CD14-positive monocyte (primary cell): ENCODE results near the gene CTSD. TPM values are rescaled to one million over a fixed set of nuclear protein-coding genes. Genes with fewer than 3 reads are reported as not detected.

ENCODE experiments used
- DNase-seq, 3 donors: peaks; one replicate each; pipeline ENCODE4 v3.0.0-alpha.2; 2011 to 2022
- H2AFZ ChIP-seq: 2 replicates; pipeline ENCODE4 v1.6.0; 2012; ENCODE audit warnings: mild to moderate bottlenecking, low read depth, low read length, inconsistent platforms; ENCODE audit not compliant: insufficient read depth, poor library complexity, severe bottlenecking
- H3K27ac ChIP-seq, 2 donors: 1 replicate in 1 of 2; 2 replicates in 1 of 2; pipeline ENCODE4 v1.5.1; 2012 to 2013; ENCODE audit warnings: low read length in 2 of 2, control low read depth in 1 of 2, inconsistent platforms in 1 of 2, low read depth in 1 of 2, mild to moderate bottlenecking in 1 of 2
- H3K27me3 ChIP-seq, 2 donors: one replicate each; pipeline versions ENCODE4 v1.6.0 to v1.6.1; 2011 to 2013; ENCODE audit warnings: low read length in 2 of 2; ENCODE audit not compliant: control insufficient read depth in 2 of 2, insufficient read depth in 2 of 2
- H3K36me3 ChIP-seq, 2 donors: replicated peaks in 1 of 2; 1 replicate in 1 of 2; 2 replicates in 1 of 2; pipeline versions ENCODE4 v1.5.1 to v1.6.1; 2012 to 2013; ENCODE audit warnings: low read length in 2 of 2, control low read depth in 1 of 2, inconsistent platforms in 1 of 2, mild to moderate bottlenecking in 1 of 2; ENCODE audit not compliant: insufficient read depth in 2 of 2, control insufficient read depth in 1 of 2
- H3K4me1 ChIP-seq, 2 donors: 1 replicate in 1 of 2; 2 replicates in 1 of 2; pipeline versions ENCODE4 v1.5.1 to v1.6.1; 2012 to 2013; ENCODE audit warnings: low read length in 2 of 2, control low read depth in 1 of 2, inconsistent platforms in 1 of 2, mild to moderate bottlenecking in 1 of 2, moderate library complexity in 1 of 2; ENCODE audit not compliant: insufficient read depth in 2 of 2, control insufficient read depth in 1 of 2
- H3K4me2 ChIP-seq: replicated peaks from 2 replicates; pipeline ENCODE3; 2012; ENCODE audit warnings: low read length, moderate library complexity, mild to moderate bottlenecking; ENCODE audit not compliant: poor library complexity, severe bottlenecking; ENCODE audit errors: extremely low read depth
- H3K4me3 ChIP-seq, 3 experiments: fragments of 200-600 bp in 1 of 3; sonication (generic) in 1 of 3; replicated peaks in 1 of 3; 1 replicate in 2 of 3; 2 replicates in 1 of 3; pipeline ENCODE4 v1.5.1; 2011 to 2013; ENCODE audit warnings: low read length in 3 of 3, mild to moderate bottlenecking in 3 of 3, control low read depth in 2 of 3, low read depth in 2 of 3, inconsistent platforms in 1 of 3, moderate library complexity in 1 of 3
- H3K79me2 ChIP-seq: 2 replicates; pipeline ENCODE4 v1.6.0; 2012; ENCODE audit warnings: mild to moderate bottlenecking, control low read depth, inconsistent platforms, low read length, moderate library complexity; ENCODE audit not compliant: insufficient read depth
- H3K9ac ChIP-seq: 2 replicates; pipeline ENCODE4 v1.6.0; 2017; ENCODE audit warnings: low read length, mild to moderate bottlenecking; ENCODE audit not compliant: insufficient read depth, poor library complexity, severe bottlenecking
- H3K9me3 ChIP-seq, 2 donors: replicated peaks in 1 of 2; 1 replicate in 1 of 2; 2 replicates in 1 of 2; pipeline versions ENCODE4 v1.5.1 to v1.6.1; 2012 to 2013; ENCODE audit warnings: low read length in 2 of 2, control low read depth in 1 of 2; ENCODE audit not compliant: control insufficient read depth in 1 of 2, insufficient read depth in 1 of 2
- H4K20me1 ChIP-seq: 2 replicates; pipeline ENCODE4 v1.6.0; 2012; ENCODE audit warnings: mild to moderate bottlenecking, low read length, control low read depth, moderate library complexity; ENCODE audit not compliant: insufficient read depth
- H3K27ac Mint-ChIP-seq, 7 donors: one replicate each; pipeline ENCODE4 v1.8.0; 2020; ENCODE audit warnings: mild to moderate bottlenecking in 7 of 7, mixed read lengths in 7 of 7, moderate library complexity in 6 of 7, inconsistent platforms in 2 of 7
- H3K27me3 Mint-ChIP-seq, 3 donors: one replicate each; pipeline ENCODE4 v1.8.0; 2021 to 2022; ENCODE audit warnings: low read depth in 3 of 3, mild to moderate bottlenecking in 3 of 3, mixed read lengths in 3 of 3, moderate library complexity in 3 of 3, inconsistent platforms in 1 of 3
- H3K36me3 Mint-ChIP-seq, 2 donors: one replicate each; pipeline ENCODE4 v1.8.0; 2020; ENCODE audit warnings: mixed read lengths in 2 of 2, inconsistent platforms in 1 of 2, mild to moderate bottlenecking in 1 of 2
- H3K4me1 Mint-ChIP-seq: one replicate; pipeline ENCODE4 v1.8.0; 2020; ENCODE audit warnings: mild to moderate bottlenecking, mixed read lengths
- H3K4me3 Mint-ChIP-seq, 2 donors: one replicate each; pipeline ENCODE4 v1.8.0; 2020; ENCODE audit warnings: mild to moderate bottlenecking in 2 of 2, mixed read lengths in 2 of 2, moderate library complexity in 1 of 2
- H3K9me3 Mint-ChIP-seq, 7 donors: one replicate each; pipeline ENCODE4 v1.8.0; 2020 to 2022; ENCODE audit warnings: mixed read lengths in 7 of 7, mild to moderate bottlenecking in 6 of 7, moderate library complexity in 6 of 7, inconsistent platforms in 2 of 7
- WGBS: methylation state at CpG from one replicate; pipeline ENCODE4 v1.1.5; 2013; ENCODE audit warnings: missing lambda C conversion rate; ENCODE audit not compliant: insufficient coverage; 5-methylcytosine and 5-hydroxymethylcytosine counted together
- intact Hi-C, 2 donors: fragments of 100-400 bp; cut with micrococcal nuclease; formaldehyde crosslinking; loops; one replicate each; pipeline versions ENCODE4 v1.15.0 to v1.15.1; 2023
- polyA plus RNA-seq, 3 donors: library from polyadenylated mRNA; depleted of rRNA in 1 of 3; unstranded in 2 of 3; stranded (reverse) in 1 of 3; fragments of 300-500 nt in 2 of 3; fragments of >200 nt in 1 of 3; fragmentation: Illumina TruSeq in 2 of 3; gene quantifications; 1 replicate in 2 of 3; 2 replicates in 1 of 3; pipeline ENCODE4 v1.2.3, GENCODE V29; 2012 to 2021
- TF ChIP-seq, protein P1 (sequence below): fragments of 200-600 bp; IDR thresholded peaks from one replicate; pipeline ENCODE4 v1.8.0; 2022; ENCODE audit warnings: antibody characterized with exemption, mild to moderate bottlenecking

Gene CTSD
- polyA plus RNA-seq, 3 donors, result 835 to 1,372 (median 855) TPM

DNA sequence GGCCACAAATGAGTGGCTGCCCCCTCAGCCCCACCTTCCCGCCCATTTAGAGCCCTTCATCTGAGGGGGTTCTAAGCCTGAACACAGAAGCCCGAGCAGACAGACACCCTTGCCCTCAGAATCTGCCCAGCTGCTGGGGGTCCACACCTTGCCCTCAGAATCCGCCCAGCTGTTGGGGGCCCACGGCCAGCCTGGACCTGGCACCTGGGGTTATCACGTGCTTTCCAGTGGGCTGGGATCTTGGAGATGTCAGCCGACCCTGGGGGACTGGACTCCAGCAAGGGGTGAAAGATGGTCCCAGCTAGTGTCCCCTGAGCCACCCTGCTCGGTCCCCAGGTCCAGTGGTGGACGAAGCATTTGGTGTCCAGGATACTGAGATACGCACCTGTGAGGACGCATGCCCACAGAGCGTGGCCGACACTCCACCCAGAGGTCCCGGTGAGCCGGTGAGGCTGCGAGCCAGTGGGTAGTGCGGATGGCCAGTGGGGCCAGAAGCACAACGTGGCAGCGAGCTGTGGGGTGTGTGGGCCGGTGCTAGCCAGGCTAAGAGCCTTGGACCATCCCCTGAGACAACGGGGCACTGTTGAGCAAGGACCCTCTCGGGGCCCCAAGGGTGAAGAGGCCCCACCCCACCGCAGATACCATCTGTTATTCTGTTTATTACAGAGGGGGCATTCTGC lies 3.1 kb upstream of the CTSD start:
- peaks cover 0 to 5% (median 0%) of the 10 kb centered on the region in 3 donors for H3K27me3 Mint-ChIP-seq
- TF ChIP-seq, protein P1, sequence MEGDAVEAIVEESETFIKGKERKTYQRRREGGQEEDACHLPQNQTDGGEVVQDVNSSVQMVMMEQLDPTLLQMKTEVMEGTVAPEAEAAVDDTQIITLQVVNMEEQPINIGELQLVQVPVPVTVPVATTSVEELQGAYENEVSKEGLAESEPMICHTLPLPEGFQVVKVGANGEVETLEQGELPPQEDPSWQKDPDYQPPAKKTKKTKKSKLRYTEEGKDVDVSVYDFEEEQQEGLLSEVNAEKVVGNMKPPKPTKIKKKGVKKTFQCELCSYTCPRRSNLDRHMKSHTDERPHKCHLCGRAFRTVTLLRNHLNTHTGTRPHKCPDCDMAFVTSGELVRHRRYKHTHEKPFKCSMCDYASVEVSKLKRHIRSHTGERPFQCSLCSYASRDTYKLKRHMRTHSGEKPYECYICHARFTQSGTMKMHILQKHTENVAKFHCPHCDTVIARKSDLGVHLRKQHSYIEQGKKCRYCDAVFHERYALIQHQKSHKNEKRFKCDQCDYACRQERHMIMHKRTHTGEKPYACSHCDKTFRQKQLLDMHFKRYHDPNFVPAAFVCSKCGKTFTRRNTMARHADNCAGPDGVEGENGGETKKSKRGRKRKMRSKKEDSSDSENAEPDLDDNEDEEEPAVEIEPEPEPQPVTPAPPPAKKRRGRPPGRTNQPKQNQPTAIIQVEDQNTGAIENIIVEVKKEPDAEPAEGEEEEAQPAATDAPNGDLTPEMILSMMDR, result no peak
- intact Hi-C loops, result no loop called here
- Histone ChIP-seq H3K9ac (no peak overlapping the region), H3K4me3 (no peak overlapping the region), H2AFZ (no peak overlapping the region), H4K20me1 (peaks cover 14% of the 10 kb centered on the region), H3K4me2 (no peak overlapping the region), H3K36me3 (peaks cover 0 to under 1% of the 10 kb centered on the region in 2 donors), H3K27me3 (no peaks in the 10 kb centered on the region), H3K79me2 (peaks cover 20% of the 10 kb centered on the region), H3K4me1 (peaks cover 45 to 56% of the 10 kb centered on the region in 2 donors), H3K9me3 (no peaks in the 10 kb centered on the region), H3K27ac (no peak overlapping the region)
- no peaks in the 10 kb centered on the region for H3K9me3 Mint-ChIP-seq
- H3K4me1 Mint-ChIP-seq, result peaks cover 42% of the 10 kb centered on the region
- H3K4me3 Mint-ChIP-seq, result no peak overlapping the region
- H3K27ac Mint-ChIP-seq, result peak overlapping the region in 1 of 7 donors; percentile 58
- WGBS, result 98% methylated on average over 20 of the region's 22 CpGs
- H3K36me3 Mint-ChIP-seq, result peaks cover 6 to 7% of the 10 kb centered on the region in 2 donors
- no peak for DNase-seq

DNA sequence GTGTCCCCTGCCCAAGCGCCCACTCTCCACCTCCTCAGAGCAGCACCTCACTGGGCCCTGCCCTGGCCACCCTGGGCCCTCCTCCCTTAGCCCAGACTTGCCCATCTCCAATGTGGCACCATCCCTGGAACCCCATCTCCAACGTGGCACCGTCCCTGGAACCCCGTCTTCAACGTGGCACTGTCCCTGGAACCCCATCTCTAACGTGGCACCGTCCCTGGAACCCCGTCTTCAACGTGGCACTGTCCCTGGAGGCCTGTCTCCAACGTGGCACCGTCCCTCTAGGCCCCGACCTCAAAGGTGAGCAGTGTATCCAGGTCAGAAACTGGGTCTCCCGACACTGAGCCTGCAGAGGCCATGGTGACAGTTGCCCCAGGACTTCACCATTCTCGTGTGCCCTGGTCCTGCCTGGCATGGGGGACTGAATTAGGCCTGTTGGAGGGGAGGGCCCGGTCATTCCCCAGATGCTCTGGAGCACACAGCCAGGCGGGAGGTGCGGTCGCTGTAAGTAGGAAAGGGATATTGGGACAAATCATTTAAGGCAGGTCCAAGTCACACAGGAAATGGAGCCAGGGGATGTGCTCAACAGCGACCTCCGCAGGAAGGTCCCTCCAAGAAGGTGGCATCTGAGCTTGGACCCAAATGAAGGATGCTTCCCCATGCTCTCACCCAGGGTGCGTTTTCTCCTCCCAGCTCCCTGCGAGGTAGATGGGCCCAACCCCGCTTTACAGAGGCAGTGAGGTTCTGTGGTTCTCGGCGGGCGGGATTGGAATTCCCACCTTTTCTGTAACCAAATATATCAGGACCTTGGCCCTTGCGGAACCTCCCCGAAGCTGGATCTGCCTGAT lies 2.4 kb upstream of the CTSD start:
- Mint-ChIP-seq H3K36me3 (peaks cover 14% of the 10 kb centered on the region in 2 donors), H3K27me3 (peaks cover 0 to 5% (median 0%) of the 10 kb centered on the region in 3 donors), H3K27ac (peak overlapping the region in 2 of 7 donors; percentile 58 to 71), H3K9me3 (no peaks in the 10 kb centered on the region), H3K4me1 (peaks cover 42% of the 10 kb centered on the region), H3K4me3 (no peak overlapping the region)
- no peaks in the 10 kb centered on the region for H3K27me3 ChIP-seq
- no peaks in the 10 kb centered on the region for H3K9me3 ChIP-seq
- intact Hi-C loops, result no loop called here
- H3K9ac ChIP-seq, result no peak overlapping the region
- peaks cover 27% of the 10 kb centered on the region for H3K79me2 ChIP-seq
- H2AFZ ChIP-seq, result no peak overlapping the region
- H3K4me2 ChIP-seq, result no peak overlapping the region
- H3K4me3 ChIP-seq, result no peak overlapping the region
- H3K4me1 ChIP-seq, result peaks cover 45 to 56% of the 10 kb centered on the region in 2 donors
- peaks cover 21% of the 10 kb centered on the region for H4K20me1 ChIP-seq
- TF ChIP-seq, protein P1, result peak; percentile 31
- H3K36me3 ChIP-seq, result peaks cover 4 to 8% of the 10 kb centered on the region in 2 donors
- H3K27ac ChIP-seq, result no peak overlapping the region
- 93% methylated on average over 27 of the region's 28 CpGs for WGBS
- DNase-seq, result no peak
